NT2/D1 (cell line): ENCODE results near the gene CNTN5.

Experiments used
- SUZ12 ChIP-seq: IDR thresholded peaks from 2 replicates; pipeline ENCODE4 v1.6.1; 2011; ENCODE audit not compliant: insufficient read length, insufficient read depth; ENCODE audit errors: extremely low read depth
- YY1 ChIP-seq: IDR thresholded peaks from 2 replicates; pipeline ENCODE4 v1.6.1; 2011; ENCODE audit not compliant: insufficient read length, insufficient read depth
- ZNF274 ChIP-seq: IDR thresholded peaks from 2 replicates; pipeline ENCODE4 v1.6.1; 2011; ENCODE audit warnings: mild to moderate bottlenecking, low read depth, low read length

- TF ChIP-seq ZNF274, result no peak
- no peak for TF ChIP-seq YY1
- TF ChIP-seq SUZ12, result no peak
These were observed 1276.8 kb downstream of the CNTN5 start for GRCh38 chr11:100297516-100297915.
